Left lung (tissue), 10 donors: Measurements from ENCODE around the gene PTPRQ. TPM values are rescaled to one million over a fixed set of nuclear protein-coding genes. Genes with fewer than 3 reads are reported as not detected.

Experiments
- ATAC-seq: fragments of 200-7000 bp; cut with Tn5 transposase; one replicate; pipeline ENCODE4 v1.9.1; 2020; ENCODE audit warnings: moderate library complexity
- DNase-seq, 4 donors: peaks; one replicate each; pipeline ENCODE4 v3.0.0-alpha.2; 2013 to 2020
- H3K27ac ChIP-seq, 2 donors: fragments of 200-600 bp; sonication (generic) in 1 of 2; one replicate each; pipeline versions ENCODE4 v1.5.0 to v1.8.0; 2020 to 2021
- H3K27me3 ChIP-seq, 2 donors: fragments of 200-600 bp; sonication (generic) in 1 of 2; one replicate each; pipeline versions ENCODE4 v1.5.0 to v1.8.0; 2020 to 2021
- H3K36me3 ChIP-seq, 2 donors: fragments of 200-600 bp; sonication (generic) in 1 of 2; one replicate each; pipeline versions ENCODE4 v1.5.0 to v1.8.0; 2020 to 2021
- H3K4me1 ChIP-seq, 2 donors: fragments of 200-600 bp; one replicate each; pipeline ENCODE4 v1.8.0; 2021
- H3K4me3 ChIP-seq, 2 donors: fragments of 200-600 bp; sonication (generic) in 1 of 2; one replicate each; pipeline versions ENCODE4 v1.5.0 to v1.8.0; 2020 to 2021; ENCODE audit warnings: mild to moderate bottlenecking in 1 of 2
- H3K9me3 ChIP-seq, 2 donors: fragments of 200-600 bp; sonication (generic) in 1 of 2; one replicate each; pipeline versions ENCODE4 v1.5.0 to v1.8.0; 2020 to 2021
- CTCF ChIP-seq, 2 donors: fragments of 200-600 bp; sonication (generic) in 1 of 2; IDR thresholded peaks; one replicate each; pipeline versions ENCODE4 v1.5.0 to v1.8.0; 2021; ENCODE audit warnings: antibody characterized with exemption in 2 of 2
- intact Hi-C, 2 donors: fragments of 100-400 bp; cut with DNase I; formaldehyde crosslinking; loops; one replicate each; pipeline versions ENCODE4 v1.11.2 to v1.14.2; 2022
- polyA plus RNA-seq, 6 donors: library from polyadenylated mRNA; unstranded; fragments of 120-200 nt; gene quantifications; one replicate each; pipeline ENCODE4 v1.2.1, GENCODE V29; 2013; ENCODE audit not compliant: insufficient read length in 6 of 6
- total RNA-seq, 2 donors: library from RNA; stranded (reverse); fragmentation: NEBNext Ultra II Directional; extraction: Animal tissue kit (Norgen Biotek cat#: 25700); gene quantifications; one replicate each; pipeline ENCODE4 v1.2.1, GENCODE V29; 2021
- donor health status: DM: no; HTN: yes; CAD: no.
- donor health status: DM: no; HTN: no; CAD: no.

Gene PTPRQ
- total and polyA plus RNA-seq, 8 donors = 0.79 to 9.1 (median 3.8) TPM

- no peak for ATAC-seq
- Histone ChIP-seq H3K36me3 (no peaks in the 10 kb centered on the region), H3K4me3 (no peak overlapping the region), H3K9me3 (no peaks in the 10 kb centered on the region), H3K4me1 (no peaks in the 10 kb centered on the region), H3K27me3 (no peaks in the 10 kb centered on the region), H3K27ac (no peak overlapping the region)
- DNase-seq = no peak
- intact Hi-C loops = no loop called here
- TF ChIP-seq CTCF (IDR thresholded peaks at IDR 0.05) = no peak
Observed at GRCh38 chr12:80641936-80642335, 197.9 kb downstream of the PTPRQ start.

GRCh38 chr12:80643961-80644360 lies 199.9 kb downstream of the PTPRQ start:
- no peaks in the 10 kb centered on the region for H3K36me3 ChIP-seq
- intact Hi-C loops = no loop called here
- no peak overlapping the region for H3K4me3 ChIP-seq
- H3K27me3 ChIP-seq = no peaks in the 10 kb centered on the region
- no peak for TF ChIP-seq CTCF (IDR thresholded peaks at IDR 0.05)
- no peaks in the 10 kb centered on the region for H3K9me3 ChIP-seq
- ATAC-seq (no peak), DNase-seq (no peak)
- no peak overlapping the region for H3K27ac ChIP-seq
- H3K4me1 ChIP-seq = no peaks in the 10 kb centered on the region

GRCh38 chr12:80648881-80649280 lies 204.8 kb downstream of the PTPRQ start:
- H3K9me3 ChIP-seq = no peaks in the 10 kb centered on the region
- H3K4me3 ChIP-seq = no peak overlapping the region
- no peaks in the 10 kb centered on the region for H3K36me3 ChIP-seq
- no peaks in the 10 kb centered on the region for H3K27me3 ChIP-seq
- H3K27ac ChIP-seq = no peak overlapping the region
- DNase-seq = no peak
- TF ChIP-seq CTCF (IDR thresholded peaks at IDR 0.05) = no peak
- H3K4me1 ChIP-seq = no peaks in the 10 kb centered on the region
- intact Hi-C loops = no loop called here
- no peak for ATAC-seq

GRCh38 chr12:80655751-80656150 lies 211.7 kb downstream of the PTPRQ start:
- ATAC-seq (no peak), DNase-seq (no peak)
- H3K27me3 ChIP-seq = no peaks in the 10 kb centered on the region
- TF ChIP-seq CTCF (IDR thresholded peaks at IDR 0.05) = no peak
- no peak overlapping the region for H3K4me3 ChIP-seq
- no peaks in the 10 kb centered on the region for H3K9me3 ChIP-seq
- H3K27ac ChIP-seq = no peak overlapping the region
- no peaks in the 10 kb centered on the region for H3K4me1 ChIP-seq
- intact Hi-C loops = no loop called here
- H3K36me3 ChIP-seq = no peaks in the 10 kb centered on the region

- DNase-seq = no peak
- no peak for TF ChIP-seq CTCF (IDR thresholded peaks at IDR 0.05)
- Histone ChIP-seq H3K9me3 (no peaks in the 10 kb centered on the region), H3K27ac (no peak overlapping the region), H3K4me1 (no peaks in the 10 kb centered on the region), H3K27me3 (no peaks in the 10 kb centered on the region), H3K4me3 (no peak overlapping the region), H3K36me3 (no peaks in the 10 kb centered on the region)
- no peak for ATAC-seq
- intact Hi-C loops = no loop called here
Observed at GRCh38 chr12:80659512-80660063, 215.6 kb downstream of the PTPRQ start.
